Measurements from ENCODE around the gene ESYT2.
"Not testable (repeated sequence)": the region's sequence is repeated elsewhere in the genome, so short reads cannot be mapped to it uniquely, and the experiment has no call there.

ESYT2 gene

DNA sequence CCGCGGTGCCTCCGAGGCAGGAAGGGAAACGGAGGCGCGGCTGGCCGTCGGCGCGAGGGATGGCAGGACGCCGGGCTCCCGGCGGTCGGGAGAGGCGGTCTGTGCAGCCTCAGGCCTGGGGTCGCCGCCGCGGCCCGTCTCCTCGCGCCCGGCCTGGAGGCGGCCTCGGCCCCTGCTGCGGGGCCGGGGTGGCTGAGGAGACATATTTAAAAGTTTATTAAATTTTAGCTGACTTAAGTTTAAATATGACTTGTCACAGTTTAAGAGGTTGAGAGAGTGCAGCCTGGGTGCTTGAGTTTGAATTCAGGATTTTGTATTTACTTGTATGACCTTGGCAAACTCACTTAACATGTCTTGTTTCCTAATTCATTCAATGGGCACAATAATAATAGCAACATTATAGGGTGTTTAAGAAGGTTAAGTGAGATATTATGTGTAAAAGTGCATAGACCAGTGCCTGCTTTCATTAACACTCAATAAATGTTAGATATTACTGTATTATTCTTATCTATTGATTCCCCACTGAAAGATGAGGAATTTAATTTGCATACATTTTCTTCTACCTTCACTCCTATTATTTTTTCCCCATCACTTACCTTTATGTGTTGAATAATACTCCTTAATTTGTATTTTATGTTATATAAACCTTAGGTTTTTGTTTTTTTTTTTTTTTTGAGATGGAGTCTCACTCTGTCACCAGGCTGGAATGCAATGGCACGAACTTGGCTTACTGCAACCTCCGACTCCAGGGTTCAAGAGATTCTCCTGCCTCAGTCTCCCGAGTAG, 27.8 kb upstream of the ESYT2 start:
- DNase-seq: no peak

DNA sequence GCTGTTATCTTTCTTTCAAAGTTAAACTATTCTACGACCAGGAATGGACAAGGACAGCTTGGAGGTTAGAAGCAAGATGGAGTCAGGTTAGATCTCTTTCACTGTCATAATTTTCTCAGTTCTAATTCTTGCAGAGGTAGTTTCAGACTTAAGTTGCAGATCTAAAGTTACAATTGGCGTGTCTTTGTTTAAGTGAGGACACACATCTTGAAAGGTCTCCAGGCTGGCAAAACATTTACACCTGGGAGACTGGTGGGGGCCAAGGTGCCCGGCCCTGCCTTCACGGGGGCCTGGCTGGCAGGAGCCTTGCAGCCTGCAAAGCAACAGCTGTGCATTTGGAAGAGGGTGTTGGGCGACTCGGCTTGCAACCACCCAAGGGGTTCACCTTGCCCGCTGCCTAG, 25.4 kb upstream of the ESYT2 start:
- DNase-seq: no peak

DNA sequence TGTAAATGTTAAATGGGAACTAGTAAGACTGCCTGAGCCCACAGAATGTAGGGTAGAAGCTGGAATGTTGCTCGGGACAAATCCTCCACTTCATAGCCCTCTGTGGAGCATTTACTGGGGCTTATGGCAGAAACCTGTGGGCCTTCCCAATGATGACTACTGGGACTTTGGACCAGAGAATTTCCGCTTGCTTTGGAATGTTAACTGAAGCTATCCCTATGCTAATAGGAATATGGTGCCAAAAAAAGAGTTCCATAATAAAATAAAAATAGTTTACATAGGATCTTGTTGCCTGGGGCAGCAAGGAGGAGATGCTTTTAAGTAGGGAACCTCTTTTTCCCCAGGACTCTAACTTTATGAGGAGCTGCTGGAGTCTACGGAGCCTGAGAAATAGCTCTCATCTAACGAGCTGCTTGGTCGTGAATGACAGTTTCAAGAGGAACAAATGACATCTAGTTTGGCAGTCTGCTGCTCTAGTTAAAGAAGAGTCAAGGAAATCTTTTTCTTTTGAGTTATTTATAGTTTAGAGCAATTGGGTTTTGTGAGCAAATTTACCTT, 21.3 kb upstream of the ESYT2 start:
- DNase-seq: no peak

DNA sequence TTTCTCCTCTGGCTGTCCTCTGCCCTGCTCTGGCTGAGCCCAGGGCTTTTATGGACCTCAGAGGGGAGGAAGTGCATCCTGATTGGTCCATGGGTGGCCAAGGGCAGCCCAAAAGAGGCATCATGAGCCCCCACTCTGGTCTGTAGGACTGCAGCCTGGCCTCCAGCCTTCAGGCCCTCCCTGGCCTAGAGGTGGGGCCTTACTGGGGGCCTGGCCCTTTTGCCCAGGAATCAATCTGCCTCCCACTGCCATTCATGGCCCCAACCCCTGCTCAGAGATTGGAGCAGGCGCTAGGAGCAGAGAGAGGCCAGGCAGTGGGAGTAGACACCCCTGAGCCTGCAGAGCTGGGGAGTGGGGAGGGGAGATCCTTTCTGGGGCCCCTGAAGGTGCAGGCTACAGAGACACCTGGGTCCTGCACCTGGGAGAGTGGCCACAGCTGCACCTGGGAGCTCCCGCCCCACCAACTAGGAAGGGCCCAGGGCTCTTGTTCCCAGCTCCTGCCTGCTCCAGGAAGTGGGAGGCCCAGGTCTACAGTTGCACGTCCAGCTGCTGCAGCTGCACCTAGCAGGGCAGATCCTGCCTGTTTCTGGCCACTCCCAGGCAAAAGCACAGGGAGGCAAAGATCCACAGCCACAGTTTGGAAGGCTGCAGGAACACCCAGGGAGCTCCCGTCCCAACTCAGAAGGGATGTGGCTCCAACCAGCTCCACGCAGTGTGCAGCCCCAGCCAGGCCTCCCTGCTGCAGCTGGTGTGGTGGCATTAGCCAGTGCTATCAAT, 20.6 kb upstream of the ESYT2 start:
- DNase-seq: no peak

DNA sequence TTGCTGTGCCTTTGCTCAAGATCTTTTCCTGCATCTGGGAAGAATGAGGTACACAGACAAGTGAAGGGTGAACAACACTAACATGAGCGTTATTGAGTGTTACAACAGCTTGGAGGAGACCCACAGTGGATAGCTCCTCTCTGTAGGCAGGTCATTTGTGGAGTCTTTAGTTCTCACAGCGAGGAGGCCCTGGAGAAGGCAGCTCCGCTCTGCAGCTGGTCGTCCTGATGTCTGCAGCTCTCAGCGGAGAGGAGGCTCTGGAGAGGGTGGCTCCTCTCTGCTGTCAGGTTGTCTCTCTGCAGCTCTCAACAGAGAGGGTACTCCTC, 20.1 kb upstream of the ESYT2 start:
- DNase-seq: no peak

DNA sequence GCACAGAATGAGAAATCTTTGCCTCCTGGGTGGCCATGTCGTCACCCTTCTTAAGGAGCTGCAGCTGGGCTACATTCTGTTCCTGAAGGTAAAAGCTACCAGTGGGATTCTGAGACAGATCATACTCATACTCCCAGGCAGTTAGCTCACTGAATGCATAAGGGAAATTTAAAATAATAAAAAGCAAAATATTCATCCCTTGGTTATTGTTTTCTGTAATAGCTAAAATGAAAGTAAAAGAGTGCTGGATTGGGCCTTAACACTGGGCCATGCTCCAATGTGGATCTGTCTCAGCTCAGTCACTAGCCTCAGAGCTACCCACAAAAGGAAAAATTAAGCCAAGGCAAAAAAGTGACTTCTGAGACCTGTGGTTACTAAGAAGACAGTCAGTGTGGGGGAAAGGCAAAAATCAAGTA, 18.1 kb upstream of the ESYT2 start:
- no peak for DNase-seq

DNA sequence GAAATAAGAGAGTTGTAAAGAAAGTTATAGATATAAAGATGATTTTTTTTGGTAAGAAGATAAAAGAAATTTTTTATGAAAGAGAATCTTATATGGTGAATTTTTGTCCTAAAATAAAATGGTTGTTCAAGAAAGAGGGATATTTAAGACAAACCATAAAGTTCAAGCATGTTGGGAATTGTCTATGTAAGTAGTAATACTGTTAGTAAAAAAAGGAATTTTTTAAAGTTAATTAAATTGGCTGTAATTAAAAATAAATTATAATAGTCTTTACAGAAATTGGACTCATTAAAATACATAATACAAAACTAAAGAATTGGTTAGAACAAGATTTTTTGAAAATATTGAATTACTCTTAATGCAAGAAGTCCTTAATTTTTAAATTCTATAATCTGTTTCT, 17.0 kb upstream of the ESYT2 start:
- DNase-seq: no peak

DNA sequence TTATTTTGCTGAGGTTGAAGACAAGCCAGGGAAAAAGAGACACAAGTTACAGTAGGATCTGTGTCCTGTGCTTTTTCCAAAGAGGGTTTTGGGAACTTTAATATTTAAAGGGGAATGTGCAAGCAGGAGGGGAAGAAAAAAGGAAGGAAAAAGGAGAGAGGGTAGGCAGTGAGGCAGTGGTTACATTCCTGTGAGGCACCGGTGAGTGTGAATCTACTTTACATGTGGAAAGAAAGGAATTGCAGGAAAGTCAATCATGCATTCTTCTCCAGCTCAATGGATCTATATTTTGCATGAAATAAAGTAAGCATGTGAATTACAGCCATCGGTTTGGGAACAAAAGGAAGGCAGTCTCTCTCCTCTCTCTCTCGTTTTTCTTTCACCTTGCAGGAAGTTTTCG, 14.5 kb upstream of the ESYT2 start:
- DNase-seq: no peak

DNA sequence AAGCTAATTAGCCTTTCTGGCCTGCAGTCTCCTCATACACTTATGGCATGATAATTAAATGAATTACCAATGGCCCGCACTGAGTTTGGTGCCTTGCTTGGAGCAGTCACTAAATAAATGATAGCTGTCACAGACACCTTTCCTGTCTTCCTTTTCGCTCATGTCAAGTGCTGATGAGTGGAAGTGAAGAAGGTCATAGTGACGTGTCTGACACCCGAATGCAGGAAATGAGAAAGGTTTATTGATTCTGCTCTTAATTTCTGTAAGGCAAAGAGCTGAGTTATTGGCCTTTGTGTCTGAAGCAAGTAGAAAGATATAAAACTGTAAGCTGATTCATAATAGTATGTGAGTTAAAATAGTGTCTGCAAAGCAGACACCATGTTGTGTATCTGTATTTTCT, 13.2 kb upstream of the ESYT2 start:
- DNase-seq: no peak

DNA sequence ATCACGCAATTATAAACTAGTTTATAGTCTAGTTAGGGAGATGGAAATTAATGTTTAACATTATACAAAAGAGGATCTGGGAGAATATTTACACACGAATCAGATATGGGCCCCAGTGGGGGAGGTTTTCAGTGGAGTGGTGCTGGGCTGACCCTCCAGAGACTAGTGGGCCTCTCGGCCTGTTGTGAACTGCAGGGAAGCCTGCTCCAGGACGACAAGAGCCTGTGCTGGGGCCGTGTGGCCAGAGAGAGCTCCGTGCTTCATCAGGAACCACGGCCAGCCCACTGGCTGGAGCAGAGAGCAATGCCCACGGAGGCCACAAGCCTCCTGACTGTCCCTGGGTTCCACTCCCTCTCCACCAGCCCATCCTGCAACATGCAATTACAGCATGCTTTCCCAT, 11.3 kb upstream of the ESYT2 start:
- no peak for DNase-seq

DNA sequence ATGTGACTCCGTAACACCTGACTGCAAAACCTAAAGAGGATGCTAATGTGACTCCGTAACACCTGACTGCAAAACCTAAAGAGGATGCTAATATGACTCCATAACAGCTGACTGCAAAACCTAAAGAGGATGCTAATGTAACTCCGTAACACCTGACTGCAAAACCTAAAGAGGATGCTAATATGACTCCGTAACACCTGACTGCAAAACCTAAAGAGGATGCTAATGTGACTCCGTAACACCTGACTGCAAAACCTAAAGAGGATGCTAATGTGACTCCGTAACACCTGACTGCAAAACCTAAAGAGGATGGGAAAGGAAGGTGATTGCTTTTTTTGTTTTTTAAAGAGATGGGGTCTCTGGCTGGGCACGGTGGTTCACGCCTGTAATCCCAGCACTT, 9.9 kb upstream of the ESYT2 start:
- DNase-seq: not testable (repeated sequence)

DNA sequence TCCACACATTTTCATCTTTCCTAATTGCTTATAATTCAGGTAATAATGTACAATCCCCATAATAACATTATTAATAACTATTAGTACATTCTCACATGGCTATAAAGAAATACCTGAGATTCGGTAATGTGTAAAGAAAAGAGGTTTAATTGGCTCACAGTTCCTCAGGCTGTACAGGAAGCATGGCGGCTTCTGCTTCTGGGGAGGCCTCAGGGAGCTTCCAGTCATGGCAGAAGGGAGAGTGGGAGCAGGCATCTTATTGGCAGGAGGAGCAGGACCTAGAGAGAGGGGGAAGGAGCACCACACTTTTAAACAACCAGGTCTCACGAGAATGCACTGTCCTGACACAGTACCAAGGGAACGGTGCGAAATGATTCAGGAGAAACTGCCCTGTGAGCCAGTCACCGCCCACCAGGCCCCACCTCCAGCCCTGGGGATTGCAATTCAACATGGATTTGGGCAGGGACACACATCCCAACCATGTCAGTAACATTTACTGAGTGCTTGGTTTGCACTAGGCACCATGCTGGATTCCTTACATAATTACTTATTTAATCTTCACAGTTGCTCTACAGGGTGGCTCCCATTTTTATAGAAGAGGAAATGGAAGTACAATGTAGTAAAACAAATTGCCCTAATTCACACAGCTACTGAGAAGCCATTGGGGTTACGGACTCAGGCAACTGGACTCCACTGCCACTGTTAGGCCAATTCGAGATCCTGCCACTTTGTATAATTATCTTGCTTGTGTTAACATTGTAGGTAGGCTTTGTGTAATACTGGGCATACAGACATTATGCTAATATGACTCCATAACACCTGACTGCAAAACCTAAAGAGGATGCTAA, 8.7 kb upstream of the ESYT2 start:
- DNase-seq: no peak

DNA sequence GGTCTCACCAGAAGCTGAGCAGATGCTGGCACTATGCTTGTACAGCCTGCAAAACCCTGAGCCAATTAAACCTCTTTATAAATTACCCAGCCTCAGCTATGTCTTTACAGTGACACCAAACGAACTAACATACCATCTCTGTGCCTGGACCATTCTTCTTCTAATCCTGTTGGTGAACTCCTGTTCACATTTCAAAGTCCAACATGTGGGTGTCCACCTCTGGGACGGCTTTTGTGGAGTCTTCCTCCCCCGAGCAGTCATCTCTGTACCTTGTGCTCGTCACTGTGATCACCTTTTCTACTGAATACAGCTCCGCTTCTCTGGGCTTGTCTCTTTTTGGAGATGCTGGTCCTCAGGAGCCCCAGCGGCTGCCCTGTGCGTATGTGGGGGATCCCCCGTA, 7.4 kb upstream of the ESYT2 start:
- no peak for DNase-seq

DNA sequence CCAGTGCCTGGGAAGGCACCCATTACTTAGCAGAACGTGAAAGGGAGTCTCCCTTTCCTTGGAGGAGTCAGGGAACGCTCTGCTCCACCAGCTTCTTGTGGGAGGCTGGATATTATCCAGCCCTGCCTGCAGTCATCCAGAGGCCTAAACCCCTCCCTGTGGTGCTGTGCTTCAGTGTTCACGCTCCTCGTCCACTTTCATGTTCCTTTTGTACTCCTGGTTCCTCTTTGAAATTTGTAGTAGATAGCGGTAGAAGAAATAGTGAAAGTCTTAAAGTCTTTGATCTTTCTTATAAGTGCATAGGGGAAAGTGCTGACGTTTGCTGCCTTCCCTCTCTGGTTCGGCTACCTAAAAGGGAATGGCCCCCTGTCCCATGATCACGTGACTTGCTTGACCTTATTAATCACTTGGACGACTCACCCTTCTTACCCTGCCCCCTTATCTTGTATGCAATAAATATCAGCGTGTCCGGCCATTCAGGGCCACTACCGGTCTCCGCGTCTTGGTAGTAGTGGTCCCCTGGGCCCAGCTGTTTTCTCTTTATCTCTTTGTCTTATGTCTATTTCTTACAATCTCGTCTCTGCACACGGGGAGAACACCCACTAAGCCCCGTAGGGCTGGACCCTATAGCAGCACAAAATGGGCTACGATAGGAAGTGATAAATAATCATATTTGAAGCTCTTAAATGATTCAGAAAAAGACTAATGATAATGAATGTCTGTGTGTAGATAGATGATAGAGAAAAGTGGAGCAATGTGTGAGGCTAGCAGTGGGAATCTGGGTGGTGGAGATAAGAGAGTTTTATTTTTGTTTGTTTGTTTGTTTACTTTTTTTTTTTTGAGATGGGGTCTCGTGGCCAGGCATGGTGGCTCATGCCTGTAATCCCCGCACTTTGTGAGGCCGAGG, 5.8 kb upstream of the ESYT2 start:
- no peak for DNase-seq

DNA sequence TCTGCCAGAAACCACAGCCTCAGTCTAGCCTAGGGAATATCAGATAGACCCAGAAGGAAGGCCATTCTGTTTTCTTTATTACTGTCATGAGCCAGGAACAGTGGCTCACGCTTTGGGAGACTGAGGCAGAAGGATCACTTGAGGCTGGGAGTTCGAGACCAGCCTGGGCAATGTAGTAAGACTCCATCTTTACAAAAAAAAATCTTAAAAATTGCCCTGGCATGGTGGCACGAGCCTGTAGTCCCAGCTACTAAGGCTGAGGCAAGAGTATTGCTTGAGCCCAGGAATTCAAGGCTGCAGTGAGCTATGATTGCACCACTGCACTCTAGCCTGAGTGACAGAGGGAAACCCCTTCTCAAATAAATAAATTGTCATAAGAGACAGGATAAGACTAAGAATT, 3.7 kb upstream of the ESYT2 start:
- no peak for DNase-seq

DNA sequence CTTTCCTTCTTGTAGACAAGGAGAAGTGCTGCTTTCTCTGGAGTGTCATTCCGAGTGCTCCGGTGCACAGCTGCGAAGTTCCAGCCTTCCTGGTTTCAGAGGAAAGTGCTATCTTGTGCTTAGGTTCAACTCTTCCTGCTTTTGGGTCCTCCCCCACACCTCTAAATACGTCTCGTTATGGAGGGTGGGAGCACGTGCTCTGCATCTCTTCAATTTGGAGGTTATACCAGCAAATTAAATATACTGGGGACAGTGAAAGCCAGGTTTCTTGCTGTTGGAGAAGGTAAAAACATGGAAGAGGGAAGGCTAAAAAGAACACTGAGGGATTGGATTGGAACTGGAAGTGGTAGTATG, 2.4 kb upstream of the ESYT2 start:
- no peak for DNase-seq

DNA sequence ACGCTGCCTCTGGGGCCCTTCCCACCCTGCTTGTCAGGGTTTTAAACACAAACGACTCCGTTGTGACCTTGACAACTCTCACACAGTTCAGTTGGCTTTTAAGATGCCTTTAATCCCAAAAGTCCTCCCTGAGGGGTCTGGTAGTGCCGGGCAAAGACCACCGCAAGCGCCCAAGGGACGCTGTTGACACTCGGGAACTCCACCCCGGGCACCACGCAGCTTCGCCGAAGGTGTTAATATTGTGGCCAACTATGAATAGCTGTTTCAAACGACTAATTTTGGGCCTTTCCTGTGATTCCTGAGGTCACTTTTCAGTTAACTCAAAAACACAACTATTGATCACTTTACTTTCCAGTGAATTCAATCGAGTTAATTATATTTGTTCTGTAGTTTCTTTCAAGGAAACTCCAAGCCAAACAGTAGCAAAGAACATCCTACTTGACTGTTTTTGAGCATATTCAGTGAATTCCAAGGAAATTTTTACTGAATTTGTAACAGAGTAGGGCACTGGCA, 958 bp upstream of the ESYT2 start:
- no peak for DNase-seq

DNA sequence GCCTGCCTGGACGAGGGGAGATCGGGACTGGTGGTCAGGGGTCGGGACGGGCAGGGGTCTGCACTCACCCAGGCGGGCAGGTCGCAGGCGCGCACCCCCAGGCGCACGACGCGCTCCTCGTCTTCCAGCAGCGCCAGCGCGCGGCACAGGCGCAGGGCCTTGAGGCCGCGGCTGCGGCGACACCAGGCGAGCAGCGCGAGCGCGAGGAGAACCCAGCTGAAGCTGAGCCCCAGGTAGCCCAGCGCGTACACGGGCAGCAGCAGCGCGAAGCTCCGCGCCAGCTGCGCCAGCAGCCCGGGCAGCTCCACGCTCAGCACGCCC, 328 bp downstream of the ESYT2 start:
- DNase-seq: peak in 3 of 4 experiments; percentile 47 to 79 (median 55)

DNA sequence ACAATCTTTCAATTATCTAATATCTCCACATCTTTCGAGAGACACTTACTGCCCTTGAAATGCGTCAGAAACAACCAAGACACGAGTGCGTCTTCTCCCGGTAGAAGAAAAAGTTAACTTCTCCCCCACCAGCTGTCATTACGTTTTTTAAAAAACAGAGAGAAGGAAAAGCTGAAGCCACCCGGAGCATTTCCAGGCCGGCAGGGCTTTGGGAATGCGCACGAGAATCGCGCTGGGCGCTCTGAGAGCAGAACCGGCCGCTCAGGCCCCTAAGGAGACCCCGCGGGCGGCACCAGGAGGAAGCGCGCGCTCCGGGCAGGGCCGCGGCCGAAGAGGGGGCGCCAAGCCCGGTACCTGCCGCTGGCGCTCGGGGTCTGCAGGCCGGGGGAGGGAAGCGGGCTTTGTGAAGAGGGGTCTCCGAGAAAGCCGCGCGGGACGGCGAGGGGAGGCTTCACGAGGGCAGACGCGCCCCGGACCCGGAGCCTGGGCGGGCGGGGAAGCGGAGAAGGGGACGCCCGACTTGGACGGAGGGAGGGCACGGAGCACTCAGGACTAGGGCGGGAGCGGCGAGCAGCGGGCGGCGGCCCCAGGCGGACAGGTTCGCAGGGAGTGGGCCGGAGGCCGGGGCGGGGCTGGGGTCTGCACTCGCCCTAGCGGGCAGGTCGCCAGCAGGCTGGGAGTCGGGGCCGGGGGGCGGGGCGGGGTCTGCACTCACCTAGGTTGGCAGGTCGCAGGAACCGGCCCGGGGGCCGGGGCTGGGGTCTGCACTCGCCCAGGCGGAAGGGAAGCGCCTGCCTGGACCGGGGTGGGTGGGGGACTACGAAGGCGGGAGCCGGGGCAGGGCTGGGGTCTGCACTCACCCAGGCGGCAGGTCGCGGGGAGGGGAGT, 932 bp downstream of the ESYT2 start:
- DNase-seq: no peak

DNA sequence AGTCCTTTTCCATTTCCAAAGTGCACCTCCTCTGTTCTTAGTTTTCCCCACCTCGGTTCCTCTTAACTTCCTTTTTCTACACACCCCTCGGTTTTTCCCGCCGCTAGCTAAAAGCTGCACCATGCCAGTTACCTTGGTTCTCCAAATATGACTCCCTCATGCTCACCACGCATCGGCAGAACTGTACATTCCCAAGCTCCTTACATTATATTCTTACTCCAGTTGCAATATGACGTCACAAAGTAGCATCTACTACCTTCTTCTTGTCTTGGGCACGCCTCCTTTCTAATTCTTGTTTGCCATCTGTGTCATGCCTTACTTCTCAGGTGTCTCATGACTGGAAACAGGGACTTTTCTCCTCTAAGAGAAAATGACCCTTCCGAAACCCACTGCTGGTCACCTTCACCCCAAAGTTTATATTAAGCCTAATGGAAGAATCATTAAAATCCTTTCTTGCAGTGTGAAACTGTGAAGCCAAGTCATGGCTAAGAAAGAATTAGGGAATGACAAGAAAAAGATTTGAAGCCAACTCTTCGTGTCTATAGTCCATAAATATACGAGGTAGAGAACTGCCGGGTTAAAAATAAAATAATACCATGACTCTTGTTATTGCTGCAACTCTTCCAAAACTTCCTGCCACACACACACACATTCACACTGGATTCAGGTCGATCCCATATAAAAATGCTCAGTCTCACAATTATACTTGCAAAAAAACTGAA, 1.7 kb downstream of the ESYT2 start:
- no peak for DNase-seq
